Right lobe of liver (tissue), 6 donors: ENCODE measurements around the gene PRR3. TPM values are rescaled to one million over a fixed set of nuclear protein-coding genes. Genes with fewer than 3 reads are reported as not detected.
A peak's percentile ranks its signal among the peaks of the same experiment; 100 is the strongest.

Experiments
- ATAC-seq, 4 donors: fragments of 200-7000 bp; cut with Tn5 transposase; one replicate each; pipeline ENCODE4 v1.9.1; 2020; ENCODE audit warnings: mild to moderate bottlenecking in 4 of 4, moderate library complexity in 4 of 4
- DNase-seq, 3 donors: peaks; one replicate each; pipeline ENCODE4 v3.0.0-alpha.2; 2020
- H3K27ac ChIP-seq, 3 donors: fragments of 200-600 bp; one replicate each; pipeline ENCODE4 v1.8.0; 2022
- H3K27me3 ChIP-seq, 2 donors: fragments of 200-600 bp; one replicate each; pipeline ENCODE4 v1.8.0; 2022
- H3K36me3 ChIP-seq, 4 donors: fragments of 200-600 bp; sonication (generic) in 1 of 4; one replicate each; pipeline versions ENCODE4 v1.5.1 to v1.8.0; 2017 to 2022; ENCODE audit warnings: control low read depth in 1 of 4
- H3K4me1 ChIP-seq, 4 donors: fragments of 200-600 bp; sonication (generic) in 1 of 4; one replicate each; pipeline versions ENCODE4 v1.5.1 to v1.8.0; 2017 to 2022; ENCODE audit warnings: control low read depth in 1 of 4
- H3K4me3 ChIP-seq, 3 donors: fragments of 200-600 bp; one replicate each; pipeline ENCODE4 v1.8.0; 2022
- H3K9me3 ChIP-seq, 4 donors: fragments of 200-600 bp; sonication (generic) in 1 of 4; one replicate each; pipeline versions ENCODE4 v1.5.1 to v1.8.0; 2017 to 2022; ENCODE audit warnings: control low read depth in 1 of 4
- CTCF ChIP-seq, 4 donors: fragments of 200-600 bp in 3 of 4; fragments of 450-650 bp in 1 of 4; IDR thresholded peaks; one replicate each; pipeline versions ENCODE4 v1.5.1 to v1.8.0; 2016 to 2022; ENCODE audit warnings: antibody characterized with exemption in 4 of 4, mild to moderate bottlenecking in 2 of 4
- POLR2A ChIP-seq: fragments of 450-650 bp; IDR thresholded peaks from one replicate; pipeline ENCODE4 v1.6.1; 2017; ENCODE audit warnings: antibody characterized with exemption, mild to moderate bottlenecking
- WGBS: methylation state at CpG from one replicate; pipeline ENCODE4 v1.1.6; 2018; ENCODE audit warnings: low coverage, low lambda C conversion rate; ENCODE audit not compliant: insufficient coverage; ENCODE audit errors: missing lambda C conversion rate; 5-methylcytosine and 5-hydroxymethylcytosine counted together
- intact Hi-C, 2 donors: fragments of 100-400 bp; cut with DNase I; formaldehyde crosslinking; loops; one replicate each; pipeline versions ENCODE4 v1.11.2 to v1.14.1; 2022
- total RNA-seq, 6 experiments: library from RNA; depleted of rRNA in 2 of 6; stranded (reverse); fragments of >200 nt in 2 of 6; fragmentation: NEBNext Ultra II Directional in 3 of 6; extraction: Animal tissue kit (Norgen Biotek cat#: 25700) in 3 of 6; gene quantifications; one replicate each; pipeline versions ENCODE4 v1.1.0 to v1.2.4, GENCODE V29; 2016 to 2023
- donor health status: DM: no; HTN: yes; CAD: no.
- donor health status: DM: no; HTN: no; CAD: no.
- donor health status: DM: no; HTN: no; CAD: no.
- donor health status: DM: no; HTN: yes; CAD: no.
- donor health status: DM: no; HTN: yes; CAD: no.

Gene PRR3
- total RNA-seq, 6 experiments from 2014 or later = 2.3 to 3.8 (median 2.6) TPM

GRCh38 chr6:30598912-30599624 lies 42.0 kb downstream of the PRR3 start:
- Histone ChIP-seq H3K9me3 (no peaks in the 10 kb centered on the region), H3K36me3 (peaks cover 6 to 37% (median 23%) of the 10 kb centered on the region in 4 donors), H3K4me1 (no peaks in the 10 kb centered on the region), H3K4me3 (no peak overlapping the region), H3K27ac (no peak overlapping the region), H3K27me3 (no peaks in the 10 kb centered on the region)
- TF ChIP-seq POLR2A = no peak
- no peak for TF ChIP-seq CTCF (IDR thresholded peaks at IDR 0.05)
- WGBS = 54% methylated on average over 7 of the region's 12 CpGs
- ATAC-seq = peak in 1 of 4 donors; percentile 7
- intact Hi-C loops = loop anchor here in 1 of 2 donors (10.0 kb wide), 1 partner anchor 54 kb away; no protein-coding TSS in a partner anchor
- no peak for DNase-seq

GRCh38 chr6:30599625-30600324 lies 42.7 kb downstream of the PRR3 start:
- intact Hi-C loops = loop anchor here in 1 of 2 donors (10.0 kb wide), 2 partner anchors 55 to 115 kb away; partner anchors contain the start of gene HLA-E
- H3K27ac ChIP-seq = no peak overlapping the region
- no peak for DNase-seq
- H3K36me3 ChIP-seq = peaks cover 13 to 44% (median 29%) of the 10 kb centered on the region in 4 donors
- ATAC-seq = peak in 2 of 4 donors; percentile 18 to 23
- no peaks in the 10 kb centered on the region for H3K27me3 ChIP-seq
- H3K4me3 ChIP-seq = no peak overlapping the region
- WGBS = 67% methylated on average over 11 of the region's 13 CpGs
- TF ChIP-seq POLR2A (no peak), CTCF (IDR thresholded peaks at IDR 0.05) (no peak)
- no peaks in the 10 kb centered on the region for H3K4me1 ChIP-seq
- H3K9me3 ChIP-seq = no peaks in the 10 kb centered on the region

- no peak for TF ChIP-seq POLR2A
- no peak for TF ChIP-seq CTCF (IDR thresholded peaks at IDR 0.05)
- no peaks in the 10 kb centered on the region for H3K27me3 ChIP-seq
- H3K4me3 ChIP-seq = no peak overlapping the region
- ATAC-seq (peak in 1 of 4 donors; percentile 7), DNase-seq (peak in 2 of 3 donors; percentile 40 to 57)
- intact Hi-C loops = loop anchor here in 1 of 2 donors (10.0 kb wide), 1 partner anchor 116 kb away; the partner anchor contains the start of gene HLA-E
- no peaks in the 10 kb centered on the region for H3K4me1 ChIP-seq
- 70% methylated on average over 8 of the region's 10 CpGs for WGBS
- peaks cover 19 to 52% (median 34%) of the 10 kb centered on the region in 4 donors for H3K36me3 ChIP-seq
- no peak overlapping the region for H3K27ac ChIP-seq
- no peaks in the 10 kb centered on the region for H3K9me3 ChIP-seq
Measured at GRCh38 chr6:30600451-30600961, 43.4 kb downstream of the PRR3 start.

GRCh38 chr6:30601436-30601814 lies 44.3 kb downstream of the PRR3 start:
- ATAC-seq (no peak), DNase-seq (no peak)
- Histone ChIP-seq H3K9me3 (no peaks in the 10 kb centered on the region), H3K4me1 (no peaks in the 10 kb centered on the region), H3K27ac (no peak overlapping the region), H3K27me3 (no peaks in the 10 kb centered on the region), H3K36me3 (peaks cover 19 to 61% (median 42%) of the 10 kb centered on the region in 4 donors), H3K4me3 (no peak overlapping the region)
- WGBS = 62% methylated on average over 3 of the region's 6 CpGs
- intact Hi-C loops = loop anchor here in 1 of 2 donors (10.0 kb wide), 1 partner anchor 117 kb away; the partner anchor contains the start of gene HLA-E
- TF ChIP-seq CTCF (IDR thresholded peaks at IDR 0.05) = no peak
